Endothelial cell of umbilical vein (primary cell): ENCODE results near the gene SKAP1. TPM values are rescaled to one million over a fixed set of nuclear protein-coding genes. Genes with fewer than 3 reads are reported as not detected.

Experiments used
- BruUV-seq: library from RNA; stranded (reverse); fragments of 400-500 nt; replicated peaks from 2 replicates; lab custom pipeline; 2021; lab: Mats Ljungman, UMichigan
- CTCF ChIA-PET: fragments of 300-600, 350-600 bp; sonication (Branson Sonifier 250); formaldehyde crosslinking; loops from one replicate; lab custom pipeline; 2021; ENCODE audit warnings: antibody characterized with exemption, inconsistent platforms; lab: Charles Lee
- POLR2A ChIA-PET: fragments of 300-600, 350-600 bp; sonication (Branson Sonifier 250); formaldehyde crosslinking; loops from one replicate; lab custom pipeline; 2021; ENCODE audit warnings: antibody characterized with exemption, inconsistent platforms; lab: Charles Lee
- DNase-seq: peaks from one replicate; pipeline ENCODE4 v3.0.0-alpha.2; 2011; ENCODE audit warnings: low read depth, low spot score
- FAIRE-seq: peaks from 2 replicates; lab custom pipeline; 2011; peaks lifted over from hg19 to GRCh38; lab: Jason Lieb, UNC
- H2AFZ ChIP-seq: 2 replicates; pipeline ENCODE4 v1.6.0; 2012; ENCODE audit warnings: low read depth, low read length, control low read depth, inconsistent platforms
- H3K27ac ChIP-seq: 2 replicates; pipeline ENCODE4 v1.5.1; 2011; ENCODE audit warnings: low read depth, mild to moderate bottlenecking, control low read depth, low read length, moderate library complexity; ENCODE audit not compliant: insufficient read depth
- H3K27me3 ChIP-seq, 2 experiments: 2 replicates each; pipeline versions ENCODE4 v1.6.0 to v1.6.1; 2011; ENCODE audit warnings: low read length in 2 of 2, mixed read lengths in 1 of 2; ENCODE audit not compliant: control insufficient read depth in 2 of 2, insufficient read depth in 2 of 2
- H3K36me3 ChIP-seq, 2 experiments: 2 replicates in 1 of 2; 3 replicates in 1 of 2; pipeline ENCODE4 v1.5.1; 2011; ENCODE audit warnings: low read length in 2 of 2, mild to moderate bottlenecking in 1 of 2, moderate library complexity in 1 of 2; ENCODE audit not compliant: control insufficient read depth in 2 of 2, insufficient read depth in 2 of 2; ENCODE audit errors: extremely low read depth in 1 of 2
- H3K4me1 ChIP-seq: 3 replicates; pipeline ENCODE4 v1.5.1; 2011; ENCODE audit warnings: mild to moderate bottlenecking, low read length; ENCODE audit not compliant: control insufficient read depth, insufficient read depth; ENCODE audit errors: extremely low read depth
- H3K4me2 ChIP-seq: 2 replicates; pipeline ENCODE4 v1.6.1; 2011; ENCODE audit warnings: low read length, control low read depth, mixed read lengths; ENCODE audit not compliant: insufficient read depth
- H3K4me3 ChIP-seq, 3 experiments: fragments of 200-600 bp in 1 of 3; sonication (generic), shearing (Covaris generic) in 1 of 3; replicated peaks in 1 of 3; 2 replicates each; pipeline ENCODE4 v1.5.1; 2011 to 2016; ENCODE audit warnings: control low read depth in 3 of 3, low read length in 3 of 3, mild to moderate bottlenecking in 2 of 3, inconsistent platforms in 1 of 3, low read depth in 1 of 3, moderate library complexity in 1 of 3; ENCODE audit not compliant: insufficient read depth in 1 of 3
- H3K79me2 ChIP-seq: 2 replicates; pipeline ENCODE4 v1.6.0; 2012; ENCODE audit warnings: low read length, inconsistent platforms; ENCODE audit not compliant: control insufficient read depth, insufficient read depth
- H3K9ac ChIP-seq: replicated peaks from 2 replicates; pipeline ENCODE3; 2011; ENCODE audit warnings: low read length, control low read depth; ENCODE audit not compliant: insufficient read depth; ENCODE audit errors: extremely low read depth
- H3K9me1 ChIP-seq: replicated peaks from 3 replicates; pipeline ENCODE4 v1.6.0; 2011; ENCODE audit warnings: mild to moderate bottlenecking, low read length; ENCODE audit not compliant: control insufficient read depth, insufficient read depth; ENCODE audit errors: extremely low read depth
- H3K9me3 ChIP-seq: replicated peaks from 2 replicates; pipeline ENCODE4 v1.5.1; 2012; ENCODE audit warnings: low read length, inconsistent platforms; ENCODE audit not compliant: control insufficient read depth, insufficient read depth
- H4K20me1 ChIP-seq: replicated peaks from 2 replicates; pipeline ENCODE3; 2011; ENCODE audit warnings: mild to moderate bottlenecking, low read length; ENCODE audit not compliant: control insufficient read depth, insufficient read depth; ENCODE audit errors: extremely low read depth
- EZH2 ChIP-seq: IDR thresholded peaks from 2 replicates; pipeline ENCODE4 v1.6.1; 2012; ENCODE audit warnings: borderline replicate concordance, low read depth, mild to moderate bottlenecking, moderate library complexity, low read length, inconsistent platforms; ENCODE audit not compliant: severe bottlenecking
- JUN ChIP-seq: IDR thresholded peaks from 2 replicates; pipeline ENCODE4 v1.6.1; 2011; ENCODE audit warnings: borderline replicate concordance, low read depth; ENCODE audit not compliant: insufficient read length, insufficient read depth
- MYC ChIP-seq: IDR thresholded peaks from one replicate; pipeline ENCODE4 v1.6.1; 2011; ENCODE audit warnings: mild to moderate bottlenecking, low read depth, low read length
- POLR2A ChIP-seq: IDR thresholded peaks from 2 replicates; pipeline ENCODE4 v1.6.1; 2012; ENCODE audit warnings: low read depth, mild to moderate bottlenecking, control low read depth, low read length
- POLR2AphosphoS5 ChIP-seq: IDR thresholded peaks from 2 replicates; pipeline ENCODE4 v1.6.1; 2012; ENCODE audit warnings: low read depth, mild to moderate bottlenecking, control low read depth, low read length, moderate library complexity; ENCODE audit not compliant: insufficient read depth
- dilution Hi-C: fragments of 300-500 bp; cut with MboI; formaldehyde crosslinking; loops from one replicate; pipeline ENCODE4 v1.15.0; 2019; ENCODE audit warnings: low sequenced_read_pairs; ENCODE audit not compliant: extremely low pct_ligation_motif_present
- intact Hi-C: fragments of 100-400 bp; cut with micrococcal nuclease; formaldehyde crosslinking; loops from one replicate; pipeline ENCODE4 v1.10.0; 2022
- polyA plus RNA-seq, 4 experiments: library from polyadenylated mRNA; depleted of rRNA in 3 of 4; stranded (reverse) in 3 of 4; unstranded in 1 of 4; fragments of >200 nt; gene quantifications; 2 replicates each; pipeline versions ENCODE4 v1.2.1 to v1.2.3, GENCODE V29; 2011 to 2012; ENCODE audit warnings: missing spikeins in 1 of 4
- total RNA-seq: library from RNA; stranded (reverse); gene quantifications from 2 replicates; pipeline ENCODE4 v1.2.3, GENCODE V29; 2021
- TF ChIP-seq, protein P1 (sequence below), 2 donors: IDR thresholded peaks; 1 replicate in 1 of 2; 2 replicates in 1 of 2; pipeline ENCODE4 v1.5.1; 2011; ENCODE audit warnings: low read length in 2 of 2, mild to moderate bottlenecking in 2 of 2, moderate library complexity in 2 of 2, control low read depth in 1 of 2, inconsistent platforms in 1 of 2, low read depth in 1 of 2; ENCODE audit not compliant: insufficient read depth in 1 of 2; ENCODE audit errors: extremely low read depth in 1 of 2

Gene SKAP1
- total and polyA plus RNA-seq, 2 donors (not counting 3 experiments of a cell fraction or from before 2014, with no cell fraction given) = 0.75 TPM; not detected in 1

GRCh38 chr17:48107137-48108055, 322.6 kb downstream of the SKAP1 start, which contains the start of gene SNX11:
Gene SNX11 (plus strand): TSS chr17:48107766. CDS start chr17:48112044, 4,278 bp downstream.
- peaks cover 0 to 2% of the 10 kb centered on the region in 2 experiments for H3K36me3 ChIP-seq
- DNase-seq (peak; percentile 89), FAIRE-seq (peak; percentile 95)
- peaks cover 10% of the 10 kb centered on the region for H3K4me1 ChIP-seq
- dilution Hi-C loops (no loop called here), intact Hi-C loops (loop anchor here (1.0 kb wide), 2 partner anchors 20 to 211 kb away; partner anchors contain the start of gene SP2)
- H3K9ac ChIP-seq = peak within 1 kb of the TSS; percentile 88
- H3K4me2 ChIP-seq = peak within 1 kb of the TSS; percentile 97
- H3K9me3 ChIP-seq = no peaks in the 10 kb centered on the region
- H3K79me2 ChIP-seq = peaks cover 37% of the 10 kb centered on the region
- H3K27ac ChIP-seq = peak within 1 kb of the TSS; percentile 68
- TSS peak; percentile 40 for BruUV-seq
- TF ChIP-seq JUN (no peak), POLR2A (peak; percentile 82), POLR2AphosphoS5 (peak; percentile 20)
- H3K27me3 ChIP-seq = no peaks in the 10 kb centered on the region
- H2AFZ ChIP-seq = peak within 1 kb of the TSS; percentile 99
- no peaks in the 10 kb centered on the region for H3K9me1 ChIP-seq
- CTCF ChIA-PET = interaction anchor here (0.8 to 2.6 kb wide), 12 partner anchors 10 to 571 kb away, joined by 3 to 14 read pairs (median 4); no protein-coding TSS in a partner anchor
- H4K20me1 ChIP-seq = no peaks in the 10 kb centered on the region
- POLR2A ChIA-PET = no interaction called here
- peak within 1 kb of the TSS; percentile 56 to 99 (median 92) for H3K4me3 ChIP-seq

- CTCF ChIA-PET = interaction anchor here (0.9 to 2.8 kb wide), 6 partner anchors 9 to 82 kb away, joined by 3 to 11 read pairs (median 4); no protein-coding TSS in a partner anchor
- H3K9ac ChIP-seq = peak overlapping the region; percentile 88
- peak overlapping the region; percentile 97 for H3K4me2 ChIP-seq
- peaks cover 34% of the 10 kb centered on the region for H3K79me2 ChIP-seq
- no peaks in the 10 kb centered on the region for H3K36me3 ChIP-seq
- peak overlapping the region; percentile 56 to 99 (median 92) for H3K4me3 ChIP-seq
- DNase-seq = no peak
- POLR2A ChIA-PET = no interaction called here
- no peaks in the 10 kb centered on the region for H3K9me3 ChIP-seq
- peak overlapping the region; percentile 99 for H2AFZ ChIP-seq
- H3K27ac ChIP-seq = peak overlapping the region; percentile 41
- no peaks in the 10 kb centered on the region for H3K27me3 ChIP-seq
- dilution Hi-C loops = no loop called here
- H3K9me1 ChIP-seq = no peaks in the 10 kb centered on the region
- intact Hi-C loops = loop anchor here (1.0 kb wide), 2 partner anchors 21 to 210 kb away; partner anchors contain the start of gene SP2
- BruUV-seq = no TSS peak
- H3K4me1 ChIP-seq = peaks cover 10% of the 10 kb centered on the region
- FAIRE-seq = no peak
- TF ChIP-seq POLR2A (no peak), MYC (no peak), EZH2 (no peak), JUN (no peak), POLR2AphosphoS5 (no peak)
- TF ChIP-seq, protein P1, sequence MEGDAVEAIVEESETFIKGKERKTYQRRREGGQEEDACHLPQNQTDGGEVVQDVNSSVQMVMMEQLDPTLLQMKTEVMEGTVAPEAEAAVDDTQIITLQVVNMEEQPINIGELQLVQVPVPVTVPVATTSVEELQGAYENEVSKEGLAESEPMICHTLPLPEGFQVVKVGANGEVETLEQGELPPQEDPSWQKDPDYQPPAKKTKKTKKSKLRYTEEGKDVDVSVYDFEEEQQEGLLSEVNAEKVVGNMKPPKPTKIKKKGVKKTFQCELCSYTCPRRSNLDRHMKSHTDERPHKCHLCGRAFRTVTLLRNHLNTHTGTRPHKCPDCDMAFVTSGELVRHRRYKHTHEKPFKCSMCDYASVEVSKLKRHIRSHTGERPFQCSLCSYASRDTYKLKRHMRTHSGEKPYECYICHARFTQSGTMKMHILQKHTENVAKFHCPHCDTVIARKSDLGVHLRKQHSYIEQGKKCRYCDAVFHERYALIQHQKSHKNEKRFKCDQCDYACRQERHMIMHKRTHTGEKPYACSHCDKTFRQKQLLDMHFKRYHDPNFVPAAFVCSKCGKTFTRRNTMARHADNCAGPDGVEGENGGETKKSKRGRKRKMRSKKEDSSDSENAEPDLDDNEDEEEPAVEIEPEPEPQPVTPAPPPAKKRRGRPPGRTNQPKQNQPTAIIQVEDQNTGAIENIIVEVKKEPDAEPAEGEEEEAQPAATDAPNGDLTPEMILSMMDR (IDR thresholded peaks at IDR 0.05; ENCODE audit: extremely low read depth in 1 of 2, insufficient read depth in 1 of 2, low read depth in 1 of 2, low read length in 2 of 2) = no peak
- H4K20me1 ChIP-seq = no peaks in the 10 kb centered on the region
Measured at GRCh38 chr17:48106802-48107136, 323.2 kb downstream of the SKAP1 start.
